Endodermal cell (in vitro differentiated cells): ENCODE results near the gene PRKCA. TPM values are rescaled to one million over a fixed set of nuclear protein-coding genes. Genes with fewer than 3 reads are reported as not detected.

Experiments
- DNase-seq: peaks from one replicate; pipeline ENCODE4 v3.0.0-alpha.2; 2017
- H3K27ac ChIP-seq: 2 replicates; pipeline ENCODE4 v1.5.1; 2013; ENCODE audit warnings: mild to moderate bottlenecking, low read depth, low read length, moderate library complexity
- H3K27me3 ChIP-seq: 2 replicates; pipeline ENCODE4 v1.6.1; 2013; ENCODE audit warnings: mild to moderate bottlenecking, low read length, moderate library complexity; ENCODE audit not compliant: insufficient read depth, control insufficient read depth, poor library complexity, severe bottlenecking
- H3K36me3 ChIP-seq: 2 replicates; pipeline ENCODE4 v1.7.0; 2013; ENCODE audit warnings: mild to moderate bottlenecking, low read length, moderate library complexity; ENCODE audit not compliant: control insufficient read depth, insufficient read depth
- H3K4me1 ChIP-seq: one replicate; pipeline ENCODE4 v1.7.0; 2013; ENCODE audit warnings: low read length; ENCODE audit not compliant: control insufficient read depth, insufficient read depth
- H3K4me3 ChIP-seq: 2 replicates; pipeline ENCODE4 v1.5.1; 2013; ENCODE audit warnings: mild to moderate bottlenecking, low read length, moderate library complexity
- H3K9ac ChIP-seq: 2 replicates; pipeline ENCODE4 v1.6.1; 2013; ENCODE audit warnings: mild to moderate bottlenecking, low read length, moderate library complexity; ENCODE audit not compliant: poor library complexity, severe bottlenecking; ENCODE audit errors: extremely low read depth
- H3K9me3 ChIP-seq: 2 replicates; pipeline ENCODE4 v1.6.1; 2013; ENCODE audit warnings: mild to moderate bottlenecking, low read length, moderate library complexity; ENCODE audit not compliant: control insufficient read depth
- H3K27ac Mint-ChIP-seq: 2 replicates; pipeline ENCODE4 v1.8.0; 2020; ENCODE audit warnings: mixed read lengths
- H3K27me3 Mint-ChIP-seq: 2 replicates; pipeline ENCODE4 v1.8.0; 2021; ENCODE audit warnings: mild to moderate bottlenecking, mixed read lengths; ENCODE audit not compliant: insufficient read depth
- H3K36me3 Mint-ChIP-seq: 2 replicates; pipeline ENCODE4 v1.8.0; 2020; ENCODE audit warnings: low read depth, mixed read lengths
- H3K4me1 Mint-ChIP-seq: 2 replicates; pipeline ENCODE4 v1.8.0; 2020; ENCODE audit warnings: mixed read lengths
- H3K4me3 Mint-ChIP-seq: 2 replicates; pipeline ENCODE4 v1.8.0; 2020; ENCODE audit warnings: mild to moderate bottlenecking, moderate library complexity, mixed read lengths
- H3K9me3 Mint-ChIP-seq: 2 replicates; pipeline ENCODE4 v1.8.0; 2020; ENCODE audit warnings: mild to moderate bottlenecking, mixed read lengths
- CTCF ChIP-seq: fragments of 200-600 bp; sonication (generic); conservative IDR thresholded peaks from 2 replicates; pipeline ENCODE4 v1.5.0; 2021; ENCODE audit warnings: antibody characterized with exemption, mild to moderate bottlenecking
- WGBS, 2 experiments: methylation state at CpG; one replicate each; pipeline versions ENCODE4 v1.1.5 to v1.1.7; 2013; ENCODE audit warnings: missing lambda C conversion rate in 2 of 2, mixed read lengths in 1 of 2; ENCODE audit not compliant: insufficient coverage in 1 of 2, insufficient read length in 1 of 2; 5-methylcytosine and 5-hydroxymethylcytosine counted together
- total RNA-seq, 2 donors: library from RNA; stranded (reverse); fragmentation: NEBNext Ultra II Directional in 1 of 2; extraction: Animal tissue kit (Norgen Biotek cat#: 25700) in 1 of 2; gene quantifications; 2 replicates in 1 of 2; 3 replicates in 1 of 2; pipeline ENCODE4 v1.2.1, GENCODE V29; 2021

PRKCA gene
- total RNA-seq, 2 donors from 2014 or later, result 8.7 to 14.6 TPM

- TF ChIP-seq CTCF, result no peak
- H3K9ac ChIP-seq, result no peak overlapping the region
Observed at GRCh38 chr17:66273586-66273848, 28.9 kb upstream of the PRKCA start.

GRCh38 chr17:66275651-66276050 lies 26.8 kb upstream of the PRKCA start:
- WGBS, 2 experiments, result 91% methylated on average over 4 to 6 of the region's 6 CpGs
- H3K4me1 ChIP-seq, result no peaks in the 10 kb centered on the region
- H3K36me3 Mint-ChIP-seq, result no peaks in the 10 kb centered on the region
- H3K36me3 ChIP-seq, result no peaks in the 10 kb centered on the region
- H3K27ac ChIP-seq, result no peak overlapping the region
- H3K9me3 ChIP-seq, result peaks cover 13% of the 10 kb centered on the region
- H3K9me3 Mint-ChIP-seq, result peaks cover 13% of the 10 kb centered on the region
- H3K27me3 ChIP-seq, result no peaks in the 10 kb centered on the region
- H3K4me3 Mint-ChIP-seq, result no peak overlapping the region
- no peaks in the 10 kb centered on the region for H3K27me3 Mint-ChIP-seq
- H3K4me1 Mint-ChIP-seq, result peaks cover 7% of the 10 kb centered on the region
- DNase-seq, result no peak
- no peak overlapping the region for H3K27ac Mint-ChIP-seq
- H3K4me3 ChIP-seq, result no peak overlapping the region
- no peak for TF ChIP-seq CTCF
- no peak overlapping the region for H3K9ac ChIP-seq

More at GRCh38 chr17:66273586-66273848, 28.9 kb upstream of the PRKCA start:
- H3K36me3 Mint-ChIP-seq, result no peaks in the 10 kb centered on the region
- H3K9me3 Mint-ChIP-seq, result peaks cover 24% of the 10 kb centered on the region
- H3K4me1 ChIP-seq, result no peaks in the 10 kb centered on the region
- peaks cover under 1% of the 10 kb centered on the region for H3K27me3 Mint-ChIP-seq
- no peaks in the 10 kb centered on the region for H3K27me3 ChIP-seq
- H3K27ac Mint-ChIP-seq, result no peak overlapping the region
- no peak overlapping the region for H3K4me3 Mint-ChIP-seq
- no peak overlapping the region for H3K27ac ChIP-seq
- DNase-seq, result no peak
- peaks cover 21% of the 10 kb centered on the region for H3K9me3 ChIP-seq
- no peak overlapping the region for H3K4me3 ChIP-seq
- H3K4me1 Mint-ChIP-seq, result peaks cover 7% of the 10 kb centered on the region
- no peaks in the 10 kb centered on the region for H3K36me3 ChIP-seq

- Mint-ChIP-seq H3K4me1 (peaks cover 7% of the 10 kb centered on the region), H3K36me3 (no peaks in the 10 kb centered on the region), H3K9me3 (peaks cover 6% of the 10 kb centered on the region), H3K27me3 (no peaks in the 10 kb centered on the region), H3K4me3 (no peak overlapping the region), H3K27ac (no peak overlapping the region)
- H3K27me3 ChIP-seq, result no peaks in the 10 kb centered on the region
- H3K9ac ChIP-seq, result no peak overlapping the region
- WGBS, 2 experiments, result 97 to 100% methylated on average over 3 of the region's 3 CpGs
- no peak overlapping the region for H3K27ac ChIP-seq
- H3K4me3 ChIP-seq, result no peak overlapping the region
- no peaks in the 10 kb centered on the region for H3K4me1 ChIP-seq
- TF ChIP-seq CTCF, result no peak
- no peak for DNase-seq
- no peaks in the 10 kb centered on the region for H3K36me3 ChIP-seq
- peaks cover 5% of the 10 kb centered on the region for H3K9me3 ChIP-seq
Observed at GRCh38 chr17:66276328-66276937, 26.0 kb upstream of the PRKCA start.
